ENCODE data around the gene GPM6B. TPM values are rescaled to one million over a fixed set of nuclear protein-coding genes. Genes with fewer than 3 reads are reported as not detected.

GPM6B gene
- total and polyA plus RNA-seq, 11 donors = 2.0 to 13.7 (median 3.8) TPM

GRCh38 chrX:13836575-13836974 lies 19.7 kb upstream of the GPM6B start:
- H3K27me3 ChIP-seq = peaks cover 0 to 17% (median 0%) of the 10 kb centered on the region in 9 donors
- 70 to 80% (median 74%) methylated on average over 6 of the region's 6 CpGs for WGBS, 4 donors
- TF ChIP-seq CTCF (IDR thresholded peaks at IDR 0.05) = no peak
- TF ChIP-seq POLR2A (IDR thresholded peaks at IDR 0.05) = no peak
- H3K27ac ChIP-seq = no peak overlapping the region
- H3K9me3 ChIP-seq = no peaks in the 10 kb centered on the region
- no peak for ATAC-seq
- DNase-seq = no peak
- intact Hi-C loops (cut with DNase I) = no loop called here
- H3K4me1 ChIP-seq = no peaks in the 10 kb centered on the region
- no peak overlapping the region for H3K4me3 ChIP-seq
- H3K36me3 ChIP-seq = no peaks in the 10 kb centered on the region

GRCh38 chrX:13835825-13836224 lies 18.9 kb upstream of the GPM6B start:
- 23 to 53% (median 40%) methylated on average over 4 of the region's 4 CpGs for WGBS, 4 donors
- Histone ChIP-seq H3K4me1 (no peaks in the 10 kb centered on the region), H3K27ac (no peak overlapping the region), H3K4me3 (no peak overlapping the region), H3K36me3 (no peaks in the 10 kb centered on the region), H3K27me3 (peaks cover 0 to 21% (median 0%) of the 10 kb centered on the region in 9 donors), H3K9me3 (no peaks in the 10 kb centered on the region)
- TF ChIP-seq POLR2A (IDR thresholded peaks at IDR 0.05) = no peak
- TF ChIP-seq CTCF (IDR thresholded peaks at IDR 0.05) = no peak
- no peak for ATAC-seq
- no peak for DNase-seq
- intact Hi-C loops (cut with DNase I) = no loop called here

- H3K36me3 ChIP-seq = no peaks in the 10 kb centered on the region
- 74 to 97% (median 85%) methylated on average over 2 of the region's 2 CpGs for WGBS, 4 donors
- DNase-seq (no peak), ATAC-seq (no peak)
- no peak overlapping the region for H3K27ac ChIP-seq
- intact Hi-C loops (cut with DNase I) = no loop called here
- H3K4me1 ChIP-seq = no peaks in the 10 kb centered on the region
- H3K9me3 ChIP-seq = no peaks in the 10 kb centered on the region
- peaks cover 0 to 21% (median 0%) of the 10 kb centered on the region in 9 donors for H3K27me3 ChIP-seq
- H3K4me3 ChIP-seq = no peak overlapping the region
- TF ChIP-seq POLR2A (IDR thresholded peaks at IDR 0.05) (no peak), CTCF (IDR thresholded peaks at IDR 0.05) (no peak)
These were observed 17.5 kb upstream of the GPM6B start for GRCh38 chrX:13834355-13834754.

- Histone ChIP-seq H3K4me1 (no peaks in the 10 kb centered on the region), H3K27ac (no peak overlapping the region), H3K36me3 (no peaks in the 10 kb centered on the region), H3K4me3 (no peak overlapping the region), H3K9me3 (no peaks in the 10 kb centered on the region), H3K27me3 (peaks cover 0 to 20% (median 0%) of the 10 kb centered on the region in 9 donors)
- no peak for TF ChIP-seq POLR2A (IDR thresholded peaks at IDR 0.05)
- TF ChIP-seq CTCF (IDR thresholded peaks at IDR 0.05) = no peak
- intact Hi-C loops (cut with DNase I) = no loop called here
- ATAC-seq (no peak), DNase-seq (no peak)
- 89 to 92% (median 92%) methylated on average over 5 of the region's 5 CpGs for WGBS, 4 donors
These were observed 13.1 kb upstream of the GPM6B start for GRCh38 chrX:13829983-13830382.

Measured in heart left ventricle (tissue), 16 donors.